ENCODE data around the gene GID8. TPM values are rescaled to one million over a fixed set of nuclear protein-coding genes. Genes with fewer than 3 reads are reported as not detected.
"Not testable (repeated sequence)": the region's sequence is repeated elsewhere in the genome, so short reads cannot be mapped to it uniquely, and the experiment has no call there.

GID8 gene
- total and polyA plus RNA-seq, 5 experiments from 2014 or later = 20.2 to 61.2 (median 24.4) TPM

GRCh38 chr20:62916703-62917476, 21.1 kb upstream of the GID8 start:
- Mint-ChIP-seq H3K27me3 (no peaks in the 10 kb centered on the region), H3K27ac (peak overlapping the region; percentile 68 to 97 (median 90)), H3K36me3 (peaks cover 0 to 19% (median 3%) of the 10 kb centered on the region in 3 donors), H3K9me3 (no peaks in the 10 kb centered on the region), H3K4me1 (peaks cover 39 to 89% (median 84%) of the 10 kb centered on the region in 4 donors), H3K4me3 (peak overlapping the region; percentile 80 to 91 (median 86))
- ATAC-seq (no peak), DNase-seq (no peak)
- POLR2A ChIA-PET = interaction anchor here (0.5 to 8.7 kb wide), 8 partner anchors 9 to 112 kb away, joined by 3 to 71 read pairs (median 8); partner anchors contain the start of genes DIDO1, GID8 and SLC17A9

GRCh38 chr20:62917720-62918119, 20.2 kb upstream of the GID8 start:
- DNase-seq = no peak
- Mint-ChIP-seq H3K36me3 (peaks cover 0 to 14% (median 2%) of the 10 kb centered on the region in 3 donors), H3K27me3 (no peaks in the 10 kb centered on the region), H3K27ac (peak overlapping the region; percentile 82 to 97 (median 94)), H3K4me3 (peak overlapping the region; percentile 80 to 91 (median 86)), H3K4me1 (peaks cover 45 to 94% (median 89%) of the 10 kb centered on the region in 4 donors), H3K9me3 (no peaks in the 10 kb centered on the region)
- peak in 1 of 2 donors; percentile 3 for ATAC-seq
- POLR2A ChIA-PET = interaction anchor here (0.5 to 8.7 kb wide), 13 partner anchors 8 to 111 kb away, joined by 3 to 71 read pairs (median 5); partner anchors contain the start of genes DIDO1, GID8, SLC17A9 and TCFL5

- Mint-ChIP-seq H3K4me1 (peaks cover 44 to 95% (median 89%) of the 10 kb centered on the region in 4 donors), H3K36me3 (peaks cover 0 to 9% (median 0%) of the 10 kb centered on the region in 3 donors), H3K27ac (peak overlapping the region; percentile 82 to 97 (median 94)), H3K27me3 (no peaks in the 10 kb centered on the region), H3K9me3 (no peaks in the 10 kb centered on the region), H3K4me3 (peak overlapping the region; percentile 80 to 91 (median 86))
- POLR2A ChIA-PET = interaction anchor here (1.1 to 8.7 kb wide), 11 partner anchors 8 to 110 kb away, joined by 3 to 71 read pairs (median 5); partner anchors contain the start of genes DIDO1, GID8, SLC17A9 and TCFL5
- DNase-seq (peak in 6 of 10 donors; percentile 24 to 66 (median 46)), ATAC-seq (peak; percentile 48 to 55)
Measured at GRCh38 chr20:62918147-62918546, 19.8 kb upstream of the GID8 start.

- H3K4me1 Mint-ChIP-seq = peaks cover 42 to 95% (median 88%) of the 10 kb centered on the region in 4 donors
- peak overlapping the region; percentile 82 to 97 (median 94) for H3K27ac Mint-ChIP-seq
- H3K9me3 Mint-ChIP-seq = no peaks in the 10 kb centered on the region
- ATAC-seq = peak; percentile 66 to 70
- POLR2A ChIA-PET = interaction anchor here (1.2 to 8.7 kb wide), 9 partner anchors 7 to 57 kb away, joined by 3 to 71 read pairs (median 5); partner anchors contain the start of genes DIDO1, GID8, SLC17A9 and TCFL5
- DNase-seq = peak in 9 of 10 donors; percentile 40 to 77 (median 60)
- peaks cover 0 to 4% (median 0%) of the 10 kb centered on the region in 3 donors for H3K36me3 Mint-ChIP-seq
- no peaks in the 10 kb centered on the region for H3K27me3 Mint-ChIP-seq
- peak overlapping the region; percentile 80 to 91 (median 86) for H3K4me3 Mint-ChIP-seq
Measured at GRCh38 chr20:62918831-62919230, 19.1 kb upstream of the GID8 start.

GRCh38 chr20:62920039-62920645, 17.8 kb upstream of the GID8 start:
- DNase-seq (no peak), ATAC-seq (no peak)
- Mint-ChIP-seq H3K4me1 (peaks cover 46 to 97% (median 89%) of the 10 kb centered on the region in 4 donors), H3K27ac (peak overlapping the region; percentile 82 to 97 (median 94)), H3K9me3 (no peaks in the 10 kb centered on the region), H3K36me3 (no peaks in the 10 kb centered on the region), H3K4me3 (peak overlapping the region; percentile 80 to 91 (median 86)), H3K27me3 (no peaks in the 10 kb centered on the region)
- POLR2A ChIA-PET = interaction anchor here (0.6 to 7.5 kb wide), 8 partner anchors 8 to 56 kb away, joined by 3 to 54 read pairs (median 4); partner anchors contain the start of genes GID8 and SLC17A9

- Mint-ChIP-seq H3K9me3 (no peaks in the 10 kb centered on the region), H3K4me3 (peak overlapping the region; percentile 80 to 92 (median 88)), H3K27ac (peak overlapping the region; percentile 82 to 96 (median 90)), H3K36me3 (no peaks in the 10 kb centered on the region), H3K4me1 (peaks cover 47 to 88% (median 83%) of the 10 kb centered on the region in 4 donors), H3K27me3 (no peaks in the 10 kb centered on the region)
- peak; percentile 45 to 77 (median 60) for DNase-seq
- POLR2A ChIA-PET = interaction anchor here (0.9 to 7.4 kb wide), 6 partner anchors 9 to 55 kb away, joined by 3 to 54 read pairs (median 4); partner anchors contain the start of gene SLC17A9
- peak; percentile 54 to 60 for ATAC-seq
Measured at GRCh38 chr20:62921119-62921687, 16.7 kb upstream of the GID8 start.

GRCh38 chr20:62922451-62922921, 15.5 kb upstream of the GID8 start:
- Mint-ChIP-seq H3K36me3 (no peaks in the 10 kb centered on the region), H3K27ac (peak overlapping the region; percentile 82 to 97 (median 92))
- POLR2A ChIA-PET = interaction anchor here (1.5 kb wide), 1 partner anchor 23 kb away, joined by 3 read pairs; no protein-coding TSS in a partner anchor

GRCh38 chr20:62923059-62923668, 14.8 kb upstream of the GID8 start:
- not testable (repeated sequence) for ATAC-seq, H3K9me3 Mint-ChIP-seq, H3K27me3 Mint-ChIP-seq, DNase-seq, H3K36me3 Mint-ChIP-seq
- H3K27ac Mint-ChIP-seq = peak overlapping the region; percentile 50 to 97 (median 92)
- H3K4me1 Mint-ChIP-seq = peaks cover 48 to 86% (median 82%) of the 10 kb centered on the region in 4 donors
- peak overlapping the region; percentile 69 to 96 (median 92) for H3K4me3 Mint-ChIP-seq
- POLR2A ChIA-PET = interaction anchor here (5.7 to 6.3 kb wide), 2 partner anchors 8 to 14 kb away, joined by 71 to 111 read pairs; partner anchors contain the start of gene GID8

More at GRCh38 chr20:62922451-62922921, 15.5 kb upstream of the GID8 start:
- Mint-ChIP-seq H3K27me3 (no peaks in the 10 kb centered on the region), H3K4me1 (peaks cover 44 to 86% (median 82%) of the 10 kb centered on the region in 4 donors), H3K4me3 (peak overlapping the region; percentile 69 to 96 (median 92)), H3K9me3 (no peaks in the 10 kb centered on the region)
- no peak for ATAC-seq
- peak in 2 of 10 donors; percentile 28 to 40 for DNase-seq

GRCh38 chr20:62923669-62924441, 14.1 kb upstream of the GID8 start:
- ATAC-seq = no peak

GRCh38 chr20:62924442-62925075, 13.4 kb upstream of the GID8 start:
- POLR2A ChIA-PET = interaction anchor here (1.4 to 6.3 kb wide), 4 partner anchors 9 to 130 kb away, joined by 3 to 111 read pairs (median 38); partner anchors contain the start of gene GID8
- no peaks in the 10 kb centered on the region for H3K27me3 Mint-ChIP-seq

More at GRCh38 chr20:62923669-62924441, 14.1 kb upstream of the GID8 start:
- POLR2A ChIA-PET = interaction anchor here (1.4 to 6.3 kb wide), 3 partner anchors 8 to 130 kb away, joined by 4 to 111 read pairs (median 71); partner anchors contain the start of gene GID8
- DNase-seq = no peak
- Mint-ChIP-seq H3K36me3 (no peaks in the 10 kb centered on the region), H3K4me1 (peaks cover 45 to 86% (median 81%) of the 10 kb centered on the region in 4 donors), H3K27me3 (no peaks in the 10 kb centered on the region), H3K27ac (peak overlapping the region; percentile 87 to 97 (median 92)), H3K4me3 (peak overlapping the region; percentile 88 to 96 (median 94)), H3K9me3 (no peaks in the 10 kb centered on the region)

More at GRCh38 chr20:62924442-62925075, 13.4 kb upstream of the GID8 start:
- no peaks in the 10 kb centered on the region for H3K9me3 Mint-ChIP-seq
- ATAC-seq (no peak), DNase-seq (no peak)
- H3K4me1 Mint-ChIP-seq = peaks cover 43 to 82% (median 76%) of the 10 kb centered on the region in 4 donors
- H3K27ac Mint-ChIP-seq = peak overlapping the region; percentile 87 to 97 (median 92)
- H3K4me3 Mint-ChIP-seq = peak overlapping the region; percentile 88 to 96 (median 94)
- no peaks in the 10 kb centered on the region for H3K36me3 Mint-ChIP-seq

All from naive thymus-derived CD8-positive, alpha-beta T cell (primary cell).